H9 (cell line): ENCODE measurements around the gene TK1. TPM values are rescaled to one million over a fixed set of nuclear protein-coding genes. Genes with fewer than 3 reads are reported as not detected.

Experiments used
- DNase-seq: peaks from one replicate; pipeline ENCODE4 v3.0.0-alpha.2; 2017
- H2AFZ ChIP-seq: one replicate; pipeline ENCODE4 v1.6.1; 2013; ENCODE audit warnings: mild to moderate bottlenecking, low read length, control low read depth, moderate library complexity
- H2AK5ac ChIP-seq: 2 replicates; pipeline ENCODE4 v1.6.1; 2013; ENCODE audit warnings: low read length, control low read depth, mixed read lengths; ENCODE audit not compliant: insufficient read length
- H2BK120ac ChIP-seq: one replicate; pipeline ENCODE4 v1.6.1; 2013; ENCODE audit warnings: low read depth, mild to moderate bottlenecking, low read length, control low read depth, inconsistent platforms; ENCODE audit not compliant: poor library complexity, severe bottlenecking
- H2BK12ac ChIP-seq: 2 replicates; pipeline ENCODE4 v1.6.1; 2013; ENCODE audit warnings: low read length, control low read depth, mixed read lengths, low read depth; ENCODE audit not compliant: insufficient read length
- H2BK15ac ChIP-seq: 2 replicates; pipeline ENCODE4 v1.6.1; 2013; ENCODE audit warnings: low read depth, low read length, control low read depth
- H2BK20ac ChIP-seq: one replicate; pipeline ENCODE4 v1.6.1; 2013; ENCODE audit warnings: low read depth, mild to moderate bottlenecking, low read length, control low read depth, inconsistent platforms; ENCODE audit not compliant: poor library complexity, severe bottlenecking
- H2BK5ac ChIP-seq: 2 replicates; pipeline ENCODE4 v1.6.1; 2013; ENCODE audit warnings: low read length, control low read depth, mixed read lengths; ENCODE audit not compliant: insufficient read length
- H3K14ac ChIP-seq: 2 replicates; pipeline ENCODE4 v1.6.1; 2013; ENCODE audit warnings: low read length, control low read depth; ENCODE audit not compliant: insufficient read depth
- H3K18ac ChIP-seq: 2 replicates; pipeline ENCODE4 v1.6.1; 2013; ENCODE audit warnings: low read depth, mild to moderate bottlenecking, mixed read lengths, low read length, control low read depth; ENCODE audit not compliant: insufficient read length
- H3K23ac ChIP-seq: 2 replicates; pipeline ENCODE4 v1.6.1; 2013; ENCODE audit warnings: low read length, control low read depth, mixed read lengths, low read depth; ENCODE audit not compliant: insufficient read length
- H3K23me2 ChIP-seq: 2 replicates; pipeline ENCODE4 v1.6.1; 2013; ENCODE audit warnings: low read depth, mild to moderate bottlenecking, mixed read lengths, low read length, control low read depth; ENCODE audit not compliant: insufficient read length, poor library complexity, severe bottlenecking
- H3K27ac ChIP-seq: 2 replicates; pipeline ENCODE4 v1.5.1; 2013; ENCODE audit warnings: low read length, control low read depth, mixed read lengths, low read depth; ENCODE audit not compliant: insufficient read length
- H3K27me3 ChIP-seq: 2 replicates; pipeline ENCODE4 v1.6.1; 2013; ENCODE audit warnings: low read length, control low read depth, inconsistent platforms; ENCODE audit not compliant: insufficient read depth
- H3K4ac ChIP-seq: 2 replicates; pipeline ENCODE4 v1.6.1; 2013; ENCODE audit warnings: low read depth, mild to moderate bottlenecking, control low read depth, inconsistent platforms, low read length, moderate library complexity
- H3K4me1 ChIP-seq: 2 replicates; pipeline ENCODE4 v1.6.1; 2013; ENCODE audit warnings: low read length, control low read depth, inconsistent platforms; ENCODE audit not compliant: insufficient read depth
- H3K4me2 ChIP-seq: 2 replicates; pipeline ENCODE4 v1.6.1; 2013; ENCODE audit warnings: low read length, control low read depth, mixed read lengths; ENCODE audit not compliant: insufficient read length, insufficient read depth
- H3K56ac ChIP-seq: 2 replicates; pipeline ENCODE4 v1.6.1; 2013; ENCODE audit warnings: low read depth, mild to moderate bottlenecking, mixed read lengths, low read length, control low read depth; ENCODE audit not compliant: insufficient read length
- H3K79me1 ChIP-seq: 2 replicates; pipeline ENCODE4 v1.6.1; 2013; ENCODE audit warnings: low read depth, mild to moderate bottlenecking, moderate library complexity, low read length, control low read depth, inconsistent platforms; ENCODE audit not compliant: insufficient read depth, poor library complexity, severe bottlenecking
- H3K79me2 ChIP-seq: 2 replicates; pipeline ENCODE4 v1.6.1; 2013; ENCODE audit warnings: low read length, control low read depth, inconsistent platforms; ENCODE audit not compliant: insufficient read depth
- H3K9ac ChIP-seq: 2 replicates; pipeline ENCODE4 v1.6.1; 2013; ENCODE audit warnings: low read length, control low read depth, mixed read lengths; ENCODE audit not compliant: insufficient read length; ENCODE audit errors: extremely low read depth
- H3K9me3 ChIP-seq: one replicate; pipeline ENCODE4 v1.6.1; 2013; ENCODE audit warnings: low read depth, low read length, inconsistent platforms; ENCODE audit not compliant: control insufficient read depth
- H3T11ph ChIP-seq: one replicate; pipeline ENCODE4 v1.6.1; 2013; ENCODE audit warnings: mild to moderate bottlenecking, low read length, control low read depth, inconsistent platforms
- H4K20me1 ChIP-seq: one replicate; pipeline ENCODE4 v1.6.1; 2013; ENCODE audit not compliant: control insufficient read depth, insufficient read length, insufficient read depth
- H4K5ac ChIP-seq: 2 replicates; pipeline ENCODE4 v1.6.1; 2013; ENCODE audit warnings: low read depth, mild to moderate bottlenecking, mixed read lengths, low read length, control low read depth; ENCODE audit not compliant: insufficient read length
- H4K8ac ChIP-seq: replicated peaks from 2 replicates; pipeline ENCODE4 v1.6.1; 2013; ENCODE audit warnings: low read length, control low read depth, mixed read lengths, low read depth; ENCODE audit not compliant: insufficient read length
- H4K91ac ChIP-seq: 2 replicates; pipeline ENCODE4 v1.6.1; 2013; ENCODE audit warnings: low read depth, mild to moderate bottlenecking, moderate library complexity, mixed read lengths, low read length, control low read depth; ENCODE audit not compliant: insufficient read length
- H3K27ac Mint-ChIP-seq, 3 experiments: 2 replicates in 2 of 3; 3 replicates in 1 of 3; pipeline ENCODE4 v1.8.0; 2020 to 2021; ENCODE audit warnings: mixed read lengths in 3 of 3, mild to moderate bottlenecking in 1 of 3, moderate library complexity in 1 of 3
- H3K27me3 Mint-ChIP-seq: 2 replicates; pipeline ENCODE4 v1.8.0; 2021; ENCODE audit warnings: low read depth, mild to moderate bottlenecking, moderate library complexity, mixed read lengths
- H3K36me3 Mint-ChIP-seq, 3 experiments: 2 replicates in 2 of 3; 3 replicates in 1 of 3; pipeline ENCODE4 v1.8.0; 2020 to 2021; ENCODE audit warnings: low read depth in 3 of 3, mixed read lengths in 3 of 3; ENCODE audit not compliant: insufficient read depth in 1 of 3
- H3K4me1 Mint-ChIP-seq, 2 experiments: 2 replicates each; pipeline ENCODE4 v1.8.0; 2020; ENCODE audit warnings: mixed read lengths in 2 of 2
- H3K4me3 Mint-ChIP-seq, 2 experiments: 2 replicates in 1 of 2; 3 replicates in 1 of 2; pipeline ENCODE4 v1.8.0; 2020 to 2021; ENCODE audit warnings: mild to moderate bottlenecking in 2 of 2, mixed read lengths in 2 of 2, moderate library complexity in 1 of 2
- H3K9me3 Mint-ChIP-seq, 2 experiments: 2 replicates in 1 of 2; 3 replicates in 1 of 2; pipeline ENCODE4 v1.8.0; 2020; ENCODE audit warnings: mild to moderate bottlenecking in 2 of 2, mixed read lengths in 2 of 2, moderate library complexity in 1 of 2
- WGBS: extraction: QIAGEN DNeasy Blood & Tissue Kit; methylation state at CpG from one replicate; pipeline ENCODE4 v1.1.7; 2013; ENCODE audit warnings: missing lambda C conversion rate, low lambda C conversion rate, mixed read lengths; ENCODE audit not compliant: insufficient read length; ENCODE audit errors: extremely low coverage; 5-methylcytosine and 5-hydroxymethylcytosine counted together
- total RNA-seq: library from RNA; stranded (reverse); gene quantifications from 2 replicates; pipeline ENCODE4 v1.2.1, GENCODE V29; 2021
- TF ChIP-seq, protein P1 (sequence below): fragments of 200-600 bp; sonication (generic); conservative IDR thresholded peaks from 3 replicates; pipeline ENCODE4 v1.8.0; 2021; ENCODE audit warnings: antibody characterized with exemption, mild to moderate bottlenecking

TK1 gene
- total RNA-seq, 1 experiment from 2014 or later = 95.8 TPM

DNA sequence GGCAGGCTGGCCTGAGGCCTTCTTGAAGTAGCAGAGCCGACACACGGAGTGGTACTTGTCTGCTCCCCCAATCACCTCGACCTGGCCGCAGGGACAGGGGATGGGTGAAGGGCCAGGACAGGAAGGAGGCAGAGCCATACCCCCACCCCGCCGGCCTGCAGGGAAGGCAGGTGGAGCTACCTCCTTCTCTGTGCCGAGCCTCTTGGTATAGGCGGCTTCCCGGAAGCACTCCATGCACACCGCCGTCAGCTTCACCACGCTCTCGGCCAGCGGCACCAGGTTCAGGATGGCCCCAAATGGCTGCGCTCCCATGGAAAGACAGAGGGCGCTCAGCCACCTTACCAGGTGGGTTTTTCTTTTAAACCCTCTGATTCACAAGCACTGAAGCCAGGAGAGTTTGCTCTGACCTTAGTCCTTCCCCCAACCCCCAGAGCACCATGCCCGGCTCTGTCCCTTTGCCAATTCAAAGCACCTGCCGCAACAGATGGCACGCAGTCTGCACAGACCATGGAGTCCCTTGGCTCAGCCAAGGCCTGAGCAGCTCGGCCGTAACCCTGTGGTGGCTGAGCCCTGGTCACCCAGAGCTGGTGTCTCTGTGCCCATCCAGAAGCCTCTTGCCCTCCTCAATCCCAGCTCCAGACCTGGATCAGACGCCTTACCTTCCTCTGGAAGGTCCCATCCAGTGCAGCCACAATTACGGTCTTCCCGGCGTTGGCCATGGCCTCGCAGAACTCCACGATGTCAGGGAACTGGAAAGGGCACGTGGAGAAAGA is 11.8 kb downstream of the TK1 start:
- peak overlapping the region; percentile 58 to 79 (median 79); a peak in 5 of 7 replicates for H3K27ac Mint-ChIP-seq
- H2BK5ac ChIP-seq = no peak overlapping the region
- H3K14ac ChIP-seq = no peak overlapping the region; the same call in 1 of the 2 replicates
- no peak overlapping the region for H2BK20ac ChIP-seq
- WGBS = no CpG with 5 or more reads among the region's 28 CpGs
- H3K23ac ChIP-seq = no peak overlapping the region
- H3K4me3 Mint-ChIP-seq = peak overlapping the region in 1 of 2 experiments; percentile 56; a peak in 1 of 5 replicates
- H3K18ac ChIP-seq = no peak overlapping the region
- no peaks in the 10 kb centered on the region for H3K9me3 ChIP-seq
- TF ChIP-seq, protein P1, sequence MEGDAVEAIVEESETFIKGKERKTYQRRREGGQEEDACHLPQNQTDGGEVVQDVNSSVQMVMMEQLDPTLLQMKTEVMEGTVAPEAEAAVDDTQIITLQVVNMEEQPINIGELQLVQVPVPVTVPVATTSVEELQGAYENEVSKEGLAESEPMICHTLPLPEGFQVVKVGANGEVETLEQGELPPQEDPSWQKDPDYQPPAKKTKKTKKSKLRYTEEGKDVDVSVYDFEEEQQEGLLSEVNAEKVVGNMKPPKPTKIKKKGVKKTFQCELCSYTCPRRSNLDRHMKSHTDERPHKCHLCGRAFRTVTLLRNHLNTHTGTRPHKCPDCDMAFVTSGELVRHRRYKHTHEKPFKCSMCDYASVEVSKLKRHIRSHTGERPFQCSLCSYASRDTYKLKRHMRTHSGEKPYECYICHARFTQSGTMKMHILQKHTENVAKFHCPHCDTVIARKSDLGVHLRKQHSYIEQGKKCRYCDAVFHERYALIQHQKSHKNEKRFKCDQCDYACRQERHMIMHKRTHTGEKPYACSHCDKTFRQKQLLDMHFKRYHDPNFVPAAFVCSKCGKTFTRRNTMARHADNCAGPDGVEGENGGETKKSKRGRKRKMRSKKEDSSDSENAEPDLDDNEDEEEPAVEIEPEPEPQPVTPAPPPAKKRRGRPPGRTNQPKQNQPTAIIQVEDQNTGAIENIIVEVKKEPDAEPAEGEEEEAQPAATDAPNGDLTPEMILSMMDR = peak; percentile 63
- no peak overlapping the region for H3K56ac ChIP-seq
- no peak overlapping the region for H4K5ac ChIP-seq
- H2BK15ac ChIP-seq = no peak overlapping the region
- H3K4me2 ChIP-seq = no peak overlapping the region
- H3K27me3 Mint-ChIP-seq = no peaks in the 10 kb centered on the region; the same call in 1 of the 2 replicates
- peaks cover 37 to 72% (median 59%) of the 10 kb centered on the region in 3 experiments for H3K36me3 Mint-ChIP-seq
- H3K79me2 ChIP-seq = no peaks in the 10 kb centered on the region
- H3K27me3 ChIP-seq = no peaks in the 10 kb centered on the region
- no peak overlapping the region for H2BK12ac ChIP-seq
- H3K79me1 ChIP-seq = no peaks in the 10 kb centered on the region
- H4K20me1 ChIP-seq = no peaks in the 10 kb centered on the region
- no peak overlapping the region for H4K91ac ChIP-seq
- H3T11ph ChIP-seq = no peak overlapping the region
- no peaks in the 10 kb centered on the region; the same call in 1 of the 2 replicates for H3K4me1 ChIP-seq
- H2AFZ ChIP-seq = no peak overlapping the region
- H2BK120ac ChIP-seq = no peak overlapping the region
- peak; percentile 84 for DNase-seq
- H3K4ac ChIP-seq = no peak overlapping the region
- no peak overlapping the region for H3K27ac ChIP-seq
- no peak overlapping the region for H3K9ac ChIP-seq
- no peaks in the 10 kb centered on the region; a peak in 1 of 5 replicates for H3K9me3 Mint-ChIP-seq
- H3K4me1 Mint-ChIP-seq = peaks cover 26 to 46% of the 10 kb centered on the region in 2 experiments
- H4K8ac ChIP-seq = no peak overlapping the region
- H2AK5ac ChIP-seq = no peak overlapping the region
- no peaks in the 10 kb centered on the region for H3K23me2 ChIP-seq
